Measurements from ENCODE around the gene AHSP. TPM values are rescaled to one million over a fixed set of nuclear protein-coding genes. Genes with fewer than 3 reads are reported as not detected.
"Not testable (repeated sequence)": the region's sequence is repeated elsewhere in the genome, so short reads cannot be mapped to it uniquely, and the experiment has no call there.

Gene AHSP
- total RNA-seq = not detected in 2 replicates

GRCh38 chr16:31527734-31528274, at the start of gene AHSP:
Gene AHSP (plus strand): TSS chr16:31527900. CDS start chr16:31528140, 240 bp downstream.
- intact Hi-C loops (cut with micrococcal nuclease) = no loop called here

- intact Hi-C loops (cut with micrococcal nuclease) = no loop called here
These were observed 48.7 kb upstream of the AHSP start for GRCh38 chr16:31478956-31479355.

DNA sequence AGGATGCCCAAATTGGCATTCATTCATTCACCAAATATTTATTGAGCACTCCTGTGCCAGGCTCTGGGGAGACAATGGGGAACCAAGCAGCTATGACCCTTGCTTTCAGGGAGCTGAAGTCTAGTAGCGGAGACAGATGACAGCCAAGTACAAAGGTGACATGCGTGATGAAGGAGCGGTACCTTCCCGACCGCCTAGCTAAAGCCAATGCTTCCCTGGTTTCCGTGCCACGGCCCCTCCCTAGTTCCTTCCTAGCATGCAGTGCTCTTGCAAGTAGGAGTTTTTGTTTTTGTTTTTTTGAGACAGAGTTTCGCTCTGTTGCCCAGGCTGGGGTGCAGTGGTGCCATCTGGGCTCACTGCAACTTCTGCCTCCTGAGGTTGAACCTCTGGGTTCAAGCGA, 47.9 kb upstream of the AHSP start:
- intact Hi-C loops (cut with micrococcal nuclease) = no loop called here

DNA sequence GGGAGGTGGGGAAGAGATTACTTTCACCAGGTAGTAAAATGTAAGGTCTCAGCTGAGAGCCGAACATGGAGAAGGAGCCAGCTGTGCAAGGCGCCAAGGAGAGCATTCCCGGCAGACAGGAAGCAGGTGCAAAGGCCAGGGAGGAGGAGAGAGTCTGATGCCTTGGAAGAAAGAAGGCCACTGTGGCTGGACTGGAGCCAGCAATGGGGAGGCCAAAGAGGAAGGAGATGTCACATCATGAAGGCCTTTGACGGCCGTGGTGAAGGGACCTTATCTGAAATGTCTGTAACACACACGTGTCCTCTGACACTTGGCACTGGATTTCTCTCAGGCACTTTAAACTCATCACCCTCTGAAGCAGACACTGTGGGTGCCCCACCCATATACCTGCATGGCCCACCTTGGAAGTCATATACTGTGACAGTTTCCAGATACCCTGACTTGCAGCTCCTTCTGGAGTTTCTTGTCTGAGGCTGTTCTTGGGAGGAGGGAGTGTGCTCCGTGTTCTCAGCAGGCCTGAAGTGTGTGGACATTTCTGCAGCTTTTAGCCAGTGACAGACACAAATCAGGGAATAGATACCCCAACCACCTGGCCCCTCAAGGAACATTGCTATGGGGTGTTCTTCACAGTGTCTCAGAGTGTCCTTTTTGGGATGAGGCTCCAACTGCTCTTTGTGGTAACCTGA, 46.7 kb upstream of the AHSP start:
- intact Hi-C loops (cut with micrococcal nuclease) = no loop called here

GRCh38 chr16:31483081-31483480, 44.6 kb upstream of the AHSP start, which contains the start of gene SLC5A2:
Gene SLC5A2 (plus strand): TSS chr16:31483123. CDS start chr16:31483137, 14 bp downstream.
- intact Hi-C loops (cut with micrococcal nuclease) = no loop called here

DNA sequence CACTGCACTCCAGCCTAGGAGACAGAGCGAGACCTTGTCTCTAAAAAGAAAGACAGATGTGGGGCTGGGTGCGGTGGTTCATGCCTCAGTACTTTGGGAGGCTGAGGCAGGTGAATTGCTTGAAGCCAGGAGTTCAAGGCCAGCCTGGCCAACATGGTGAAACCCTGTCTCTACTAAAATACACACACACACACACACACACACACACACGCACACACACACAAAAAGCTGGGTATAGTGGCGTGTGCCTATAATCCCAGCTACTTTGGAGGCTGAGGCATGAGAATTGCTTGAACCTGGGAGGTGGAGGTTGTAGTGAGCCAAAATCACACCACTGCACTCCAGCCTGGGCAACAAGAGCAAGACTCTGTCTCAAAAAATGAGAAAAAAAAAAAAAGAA, 43.7 kb upstream of the AHSP start:
- intact Hi-C loops (cut with micrococcal nuclease) = not testable (repeated sequence)

- intact Hi-C loops (cut with micrococcal nuclease) = loop anchor here (5.0 kb wide), 1 partner anchor 383 kb away; no protein-coding TSS in a partner anchor
These were observed 43.1 kb upstream of the AHSP start for GRCh38 chr16:31484491-31485171.

- intact Hi-C loops (cut with micrococcal nuclease) = loop anchor here (5.0 kb wide), 1 partner anchor 382 kb away; no protein-coding TSS in a partner anchor
These were observed 42.1 kb upstream of the AHSP start for GRCh38 chr16:31485571-31485970.

GRCh38 chr16:31486045-31486444, 41.7 kb upstream of the AHSP start:
- intact Hi-C loops (cut with micrococcal nuclease) = loop anchor here (5.0 kb wide), 1 partner anchor 381 kb away; no protein-coding TSS in a partner anchor

GRCh38 chr16:31487071-31487719, 40.5 kb upstream of the AHSP start:
- intact Hi-C loops (cut with micrococcal nuclease) = loop anchor here (1.0 to 5.0 kb wide), 2 partner anchors 21 to 380 kb away; partner anchors contain the start of gene RUSF1

GRCh38 chr16:31487720-31488467, 39.8 kb upstream of the AHSP start:
- intact Hi-C loops (cut with micrococcal nuclease) = loop anchor here (1.0 to 5.0 kb wide), 2 partner anchors 20 to 379 kb away; partner anchors contain the start of gene RUSF1

DNA sequence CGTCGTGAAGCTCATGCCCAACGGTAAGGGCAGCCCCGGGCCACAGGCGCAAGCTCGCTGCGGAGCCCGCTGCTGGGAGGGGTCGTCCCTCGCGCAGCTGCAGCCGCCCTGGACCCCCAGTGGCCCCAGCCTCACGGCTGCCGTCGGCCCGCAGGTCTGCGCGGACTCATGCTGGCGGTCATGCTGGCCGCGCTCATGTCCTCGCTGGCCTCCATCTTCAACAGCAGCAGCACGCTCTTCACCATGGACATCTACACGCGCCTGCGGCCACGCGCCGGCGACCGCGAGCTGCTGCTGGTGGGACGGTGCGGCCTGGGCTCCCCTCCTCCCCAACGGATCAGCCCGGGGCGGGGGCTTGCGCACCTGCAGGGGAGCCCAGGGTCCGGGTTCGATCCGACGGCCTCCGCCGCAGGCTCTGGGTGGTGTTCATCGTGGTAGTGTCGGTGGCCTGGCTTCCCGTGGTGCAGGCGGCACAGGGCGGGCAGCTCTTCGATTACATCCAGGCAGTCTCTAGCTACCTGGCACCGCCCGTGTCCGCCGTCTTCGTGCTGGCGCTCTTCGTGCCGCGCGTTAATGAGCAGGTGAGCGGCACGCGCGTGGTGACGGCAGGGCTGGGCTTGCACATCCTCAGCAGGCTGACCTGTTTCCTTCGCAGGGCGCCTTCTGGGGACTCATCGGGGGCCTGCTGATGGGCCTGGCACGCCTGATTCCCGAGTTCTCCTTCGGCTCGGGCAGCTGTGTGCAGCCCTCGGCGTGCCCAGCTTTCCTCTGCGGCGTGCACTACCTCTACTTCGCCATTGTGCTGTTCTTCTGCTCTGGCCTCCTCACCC, 39.0 kb upstream of the AHSP start:
- intact Hi-C loops (cut with micrococcal nuclease) = loop anchor here (5.0 kb wide), 1 partner anchor 379 kb away; no protein-coding TSS in a partner anchor

GRCh38 chr16:31489298-31489564, 38.5 kb upstream of the AHSP start:
- intact Hi-C loops (cut with micrococcal nuclease) = loop anchor here (5.0 kb wide), 1 partner anchor 378 kb away; no protein-coding TSS in a partner anchor

DNA sequence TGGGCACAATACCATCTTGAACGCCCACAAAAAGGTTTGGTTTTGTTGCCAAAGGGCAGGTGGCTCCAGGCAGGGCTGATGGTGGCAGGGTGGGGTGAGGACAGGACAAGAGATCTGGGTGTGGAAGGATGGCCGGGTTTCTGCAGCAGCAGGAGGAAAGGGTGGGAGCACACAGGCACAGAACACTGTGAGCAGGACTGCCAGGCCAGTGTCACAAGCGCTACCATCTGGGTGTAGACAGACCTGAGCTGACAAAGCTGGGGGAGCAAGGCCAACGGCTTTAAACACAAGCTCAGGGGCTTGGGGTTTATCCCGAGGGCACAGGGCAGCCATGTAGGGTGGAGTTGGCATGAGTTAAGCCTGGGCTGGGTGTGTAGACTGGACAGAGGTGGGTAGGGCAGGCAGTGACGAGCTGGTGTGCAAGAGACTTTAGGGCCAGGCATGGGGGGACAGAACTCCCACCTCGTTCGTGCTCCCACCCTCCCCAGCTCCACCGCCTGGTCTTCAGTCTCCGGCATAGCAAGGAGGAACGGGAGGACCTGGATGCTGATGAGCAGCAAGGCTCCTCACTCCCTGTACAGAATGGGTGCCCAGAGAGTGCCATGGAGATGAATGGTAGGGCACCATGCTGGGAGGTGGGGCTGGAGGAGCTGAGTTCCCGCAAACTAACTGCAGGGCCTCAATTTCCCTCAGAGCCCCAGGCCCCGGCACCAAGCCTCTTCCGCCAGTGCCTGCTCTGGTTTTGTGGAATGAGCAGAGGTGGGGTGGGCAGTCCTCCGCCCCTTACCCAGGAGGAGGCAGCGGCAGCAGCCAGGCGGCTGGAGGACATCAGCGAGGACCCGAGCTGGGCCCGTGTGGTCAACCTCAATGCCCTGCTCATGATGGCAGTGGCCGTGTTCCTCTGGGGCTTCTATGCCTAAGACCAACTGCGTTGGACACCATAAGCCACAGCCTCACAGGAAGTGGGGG, 37.8 kb upstream of the AHSP start:
- intact Hi-C loops (cut with micrococcal nuclease) = loop anchor here (5.0 kb wide), 1 partner anchor 377 kb away; no protein-coding TSS in a partner anchor

DNA sequence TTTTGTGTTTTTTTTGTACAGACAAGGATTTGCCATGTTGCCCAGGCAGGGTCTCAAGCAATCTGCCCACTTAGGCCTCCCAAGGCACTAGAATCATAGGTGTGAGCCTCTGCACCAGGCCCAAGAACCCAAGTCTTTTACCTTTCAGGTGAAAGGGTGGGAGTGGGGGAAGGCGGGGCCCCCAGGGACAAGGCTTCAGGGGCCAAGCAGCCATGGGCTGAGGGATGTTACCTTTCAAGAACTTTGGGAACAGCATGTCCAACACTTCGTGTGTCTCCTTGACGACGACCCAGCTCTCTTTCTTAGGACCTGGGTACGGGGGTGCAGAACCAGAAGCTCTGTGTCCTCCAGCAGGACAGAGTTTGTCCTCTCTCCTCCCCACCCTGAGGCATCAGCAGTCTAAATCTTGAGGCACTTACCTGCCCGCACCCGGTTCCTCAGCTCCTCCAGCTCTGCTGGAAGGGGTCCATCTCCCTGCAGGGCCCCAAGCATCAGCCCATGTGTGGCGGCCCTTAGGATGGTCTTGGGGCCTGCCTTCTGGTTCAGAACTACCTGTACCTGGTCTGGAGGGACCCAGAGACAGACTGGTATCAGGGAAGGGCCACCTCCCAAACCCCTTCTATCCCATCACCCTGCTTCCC, 35.8 kb upstream of the AHSP start:
- intact Hi-C loops (cut with micrococcal nuclease) = no loop called here

DNA sequence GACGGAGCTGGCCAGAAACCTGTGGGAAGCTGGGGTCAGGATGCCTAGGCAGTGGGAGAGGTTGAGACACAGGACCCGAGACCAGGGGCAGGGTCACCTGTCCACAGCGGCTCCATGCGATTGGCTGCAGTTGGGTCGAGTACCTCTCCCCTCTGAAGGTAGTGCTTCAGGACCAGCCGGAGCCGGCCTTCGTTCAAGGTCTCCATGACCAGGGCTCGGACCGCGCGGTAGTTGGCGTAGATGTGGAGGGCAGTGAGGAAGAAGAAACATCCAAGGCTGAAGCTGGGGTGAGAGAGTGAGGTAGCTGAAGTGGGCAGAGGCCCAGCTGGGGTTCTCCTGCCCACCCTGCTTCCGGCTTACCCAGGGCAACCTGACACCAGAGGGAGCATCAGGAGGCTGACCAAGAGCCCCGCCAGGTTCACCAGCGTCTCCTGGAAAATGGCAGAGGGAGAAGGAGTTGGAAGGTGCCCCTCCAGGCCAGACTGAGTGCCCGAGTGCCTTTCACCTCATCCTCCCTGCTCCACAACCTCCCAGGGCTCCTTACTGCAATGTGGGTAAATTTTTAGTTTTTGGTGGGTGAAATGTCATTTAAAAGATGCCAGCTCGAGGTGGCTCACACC, 34.1 kb upstream of the AHSP start:
- intact Hi-C loops (cut with micrococcal nuclease) = no loop called here

- intact Hi-C loops (cut with micrococcal nuclease) = no loop called here
These were observed 31.0 kb upstream of the AHSP start for GRCh38 chr16:31496670-31497069.

GRCh38 chr16:31498493-31498892, 29.2 kb upstream of the AHSP start:
- intact Hi-C loops (cut with micrococcal nuclease) = no loop called here

Measured in T-helper 2 cell treated with Interferon-gamma antibody and Interleukin-4, amounts not matched to agents 100 ng/mL and 5 ng/mL, for 36 hours (primary cell).